H9 (cell line): ENCODE data around the gene ITIH5. TPM values are rescaled to one million over a fixed set of nuclear protein-coding genes. Genes with fewer than 3 reads are reported as not detected.

Source experiments
- DNase-seq: peaks from one replicate; pipeline ENCODE4 v3.0.0-alpha.2; 2017
- H2AFZ ChIP-seq: one replicate; pipeline ENCODE4 v1.6.1; 2013; ENCODE audit warnings: mild to moderate bottlenecking, low read length, control low read depth, moderate library complexity
- H2AK5ac ChIP-seq: 2 replicates; pipeline ENCODE4 v1.6.1; 2013; ENCODE audit warnings: low read length, control low read depth, mixed read lengths; ENCODE audit not compliant: insufficient read length
- H2BK120ac ChIP-seq: one replicate; pipeline ENCODE4 v1.6.1; 2013; ENCODE audit warnings: low read depth, mild to moderate bottlenecking, low read length, control low read depth, inconsistent platforms; ENCODE audit not compliant: poor library complexity, severe bottlenecking
- H2BK12ac ChIP-seq: 2 replicates; pipeline ENCODE4 v1.6.1; 2013; ENCODE audit warnings: low read length, control low read depth, mixed read lengths, low read depth; ENCODE audit not compliant: insufficient read length
- H2BK15ac ChIP-seq: 2 replicates; pipeline ENCODE4 v1.6.1; 2013; ENCODE audit warnings: low read depth, low read length, control low read depth
- H2BK20ac ChIP-seq: one replicate; pipeline ENCODE4 v1.6.1; 2013; ENCODE audit warnings: low read depth, mild to moderate bottlenecking, low read length, control low read depth, inconsistent platforms; ENCODE audit not compliant: poor library complexity, severe bottlenecking
- H2BK5ac ChIP-seq: 2 replicates; pipeline ENCODE4 v1.6.1; 2013; ENCODE audit warnings: low read length, control low read depth, mixed read lengths; ENCODE audit not compliant: insufficient read length
- H3K14ac ChIP-seq: 2 replicates; pipeline ENCODE4 v1.6.1; 2013; ENCODE audit warnings: low read length, control low read depth; ENCODE audit not compliant: insufficient read depth
- H3K18ac ChIP-seq: 2 replicates; pipeline ENCODE4 v1.6.1; 2013; ENCODE audit warnings: low read depth, mild to moderate bottlenecking, mixed read lengths, low read length, control low read depth; ENCODE audit not compliant: insufficient read length
- H3K23ac ChIP-seq: 2 replicates; pipeline ENCODE4 v1.6.1; 2013; ENCODE audit warnings: low read length, control low read depth, mixed read lengths, low read depth; ENCODE audit not compliant: insufficient read length
- H3K23me2 ChIP-seq: 2 replicates; pipeline ENCODE4 v1.6.1; 2013; ENCODE audit warnings: low read depth, mild to moderate bottlenecking, mixed read lengths, low read length, control low read depth; ENCODE audit not compliant: insufficient read length, poor library complexity, severe bottlenecking
- H3K27ac ChIP-seq: 2 replicates; pipeline ENCODE4 v1.5.1; 2013; ENCODE audit warnings: low read length, control low read depth, mixed read lengths, low read depth; ENCODE audit not compliant: insufficient read length
- H3K27me3 ChIP-seq: 2 replicates; pipeline ENCODE4 v1.6.1; 2013; ENCODE audit warnings: low read length, control low read depth, inconsistent platforms; ENCODE audit not compliant: insufficient read depth
- H3K4ac ChIP-seq: 2 replicates; pipeline ENCODE4 v1.6.1; 2013; ENCODE audit warnings: low read depth, mild to moderate bottlenecking, control low read depth, inconsistent platforms, low read length, moderate library complexity
- H3K4me1 ChIP-seq: 2 replicates; pipeline ENCODE4 v1.6.1; 2013; ENCODE audit warnings: low read length, control low read depth, inconsistent platforms; ENCODE audit not compliant: insufficient read depth
- H3K4me2 ChIP-seq: 2 replicates; pipeline ENCODE4 v1.6.1; 2013; ENCODE audit warnings: low read length, control low read depth, mixed read lengths; ENCODE audit not compliant: insufficient read length, insufficient read depth
- H3K56ac ChIP-seq: 2 replicates; pipeline ENCODE4 v1.6.1; 2013; ENCODE audit warnings: low read depth, mild to moderate bottlenecking, mixed read lengths, low read length, control low read depth; ENCODE audit not compliant: insufficient read length
- H3K79me1 ChIP-seq: 2 replicates; pipeline ENCODE4 v1.6.1; 2013; ENCODE audit warnings: low read depth, mild to moderate bottlenecking, moderate library complexity, low read length, control low read depth, inconsistent platforms; ENCODE audit not compliant: insufficient read depth, poor library complexity, severe bottlenecking
- H3K79me2 ChIP-seq: 2 replicates; pipeline ENCODE4 v1.6.1; 2013; ENCODE audit warnings: low read length, control low read depth, inconsistent platforms; ENCODE audit not compliant: insufficient read depth
- H3K9ac ChIP-seq: 2 replicates; pipeline ENCODE4 v1.6.1; 2013; ENCODE audit warnings: low read length, control low read depth, mixed read lengths; ENCODE audit not compliant: insufficient read length; ENCODE audit errors: extremely low read depth
- H3K9me3 ChIP-seq: one replicate; pipeline ENCODE4 v1.6.1; 2013; ENCODE audit warnings: low read depth, low read length, inconsistent platforms; ENCODE audit not compliant: control insufficient read depth
- H3T11ph ChIP-seq: one replicate; pipeline ENCODE4 v1.6.1; 2013; ENCODE audit warnings: mild to moderate bottlenecking, low read length, control low read depth, inconsistent platforms
- H4K20me1 ChIP-seq: one replicate; pipeline ENCODE4 v1.6.1; 2013; ENCODE audit not compliant: control insufficient read depth, insufficient read length, insufficient read depth
- H4K5ac ChIP-seq: 2 replicates; pipeline ENCODE4 v1.6.1; 2013; ENCODE audit warnings: low read depth, mild to moderate bottlenecking, mixed read lengths, low read length, control low read depth; ENCODE audit not compliant: insufficient read length
- H4K8ac ChIP-seq: replicated peaks from 2 replicates; pipeline ENCODE4 v1.6.1; 2013; ENCODE audit warnings: low read length, control low read depth, mixed read lengths, low read depth; ENCODE audit not compliant: insufficient read length
- H4K91ac ChIP-seq: 2 replicates; pipeline ENCODE4 v1.6.1; 2013; ENCODE audit warnings: low read depth, mild to moderate bottlenecking, moderate library complexity, mixed read lengths, low read length, control low read depth; ENCODE audit not compliant: insufficient read length
- H3K27ac Mint-ChIP-seq, 3 experiments: 2 replicates in 2 of 3; 3 replicates in 1 of 3; pipeline ENCODE4 v1.8.0; 2020 to 2021; ENCODE audit warnings: mixed read lengths in 3 of 3, mild to moderate bottlenecking in 1 of 3, moderate library complexity in 1 of 3
- H3K27me3 Mint-ChIP-seq: 2 replicates; pipeline ENCODE4 v1.8.0; 2021; ENCODE audit warnings: low read depth, mild to moderate bottlenecking, moderate library complexity, mixed read lengths
- H3K36me3 Mint-ChIP-seq, 3 experiments: 2 replicates in 2 of 3; 3 replicates in 1 of 3; pipeline ENCODE4 v1.8.0; 2020 to 2021; ENCODE audit warnings: low read depth in 3 of 3, mixed read lengths in 3 of 3; ENCODE audit not compliant: insufficient read depth in 1 of 3
- H3K4me1 Mint-ChIP-seq, 2 experiments: 2 replicates each; pipeline ENCODE4 v1.8.0; 2020; ENCODE audit warnings: mixed read lengths in 2 of 2
- H3K4me3 Mint-ChIP-seq, 2 experiments: 2 replicates in 1 of 2; 3 replicates in 1 of 2; pipeline ENCODE4 v1.8.0; 2020 to 2021; ENCODE audit warnings: mild to moderate bottlenecking in 2 of 2, mixed read lengths in 2 of 2, moderate library complexity in 1 of 2
- H3K9me3 Mint-ChIP-seq, 2 experiments: 2 replicates in 1 of 2; 3 replicates in 1 of 2; pipeline ENCODE4 v1.8.0; 2020; ENCODE audit warnings: mild to moderate bottlenecking in 2 of 2, mixed read lengths in 2 of 2, moderate library complexity in 1 of 2
- WGBS: extraction: QIAGEN DNeasy Blood & Tissue Kit; methylation state at CpG from one replicate; pipeline ENCODE4 v1.1.7; 2013; ENCODE audit warnings: missing lambda C conversion rate, low lambda C conversion rate, mixed read lengths; ENCODE audit not compliant: insufficient read length; ENCODE audit errors: extremely low coverage; 5-methylcytosine and 5-hydroxymethylcytosine counted together
- total RNA-seq: library from RNA; stranded (reverse); gene quantifications from 2 replicates; pipeline ENCODE4 v1.2.1, GENCODE V29; 2021
- TF ChIP-seq, protein P1 (sequence below): fragments of 200-600 bp; sonication (generic); conservative IDR thresholded peaks from 3 replicates; pipeline ENCODE4 v1.8.0; 2021; ENCODE audit warnings: antibody characterized with exemption, mild to moderate bottlenecking

Gene ITIH5
- total RNA-seq, 1 experiment from 2014 or later, result 1.3 TPM

DNA sequence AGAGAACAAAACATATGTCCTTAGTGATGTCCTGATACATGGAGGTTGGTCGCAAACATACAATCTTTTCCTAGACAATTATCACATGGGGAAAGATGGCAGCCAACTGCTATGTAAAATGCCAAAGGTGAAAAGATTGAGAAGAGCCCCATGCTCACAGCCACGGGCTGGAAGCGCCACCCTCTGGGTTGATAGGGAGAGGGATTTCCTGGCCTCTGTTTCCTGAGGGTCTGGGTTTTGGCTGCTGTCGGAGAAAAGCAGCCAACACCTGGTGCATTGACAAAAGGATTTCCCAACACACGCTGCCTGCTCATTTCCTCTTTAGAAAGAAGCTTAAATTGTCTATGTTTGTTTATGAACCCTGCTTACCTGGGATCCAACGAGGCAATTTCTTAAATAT is 43.8 kb downstream of the ITIH5 start:
- Histone ChIP-seq H2BK15ac (no peak overlapping the region), H3K9ac (no peak overlapping the region), H3K23ac (no peak overlapping the region), H2BK120ac (no peak overlapping the region), H3K27ac (no peak overlapping the region), H3K18ac (no peak overlapping the region), H3K4me1 (no peaks in the 10 kb centered on the region), H4K20me1 (no peaks in the 10 kb centered on the region), H2BK5ac (no peak overlapping the region), H3K79me1 (no peaks in the 10 kb centered on the region), H3K23me2 (no peaks in the 10 kb centered on the region), H3K9me3 (no peaks in the 10 kb centered on the region), H3K56ac (no peak overlapping the region), H2BK20ac (no peak overlapping the region), H3K27me3 (no peaks in the 10 kb centered on the region), H3T11ph (no peak overlapping the region), H4K5ac (no peak overlapping the region), H2BK12ac (no peak overlapping the region), H3K14ac (no peak overlapping the region), H3K79me2 (no peaks in the 10 kb centered on the region), H3K4me2 (no peak overlapping the region), H2AK5ac (no peak overlapping the region), H4K91ac (no peak overlapping the region), H3K4ac (no peak overlapping the region), H2AFZ (no peak overlapping the region), H4K8ac (no peak overlapping the region)
- H3K4me3 Mint-ChIP-seq, result no peak overlapping the region
- no peaks in the 10 kb centered on the region for H3K27me3 Mint-ChIP-seq
- peaks cover 6 to 8% of the 10 kb centered on the region in 2 experiments for H3K4me1 Mint-ChIP-seq
- H3K27ac Mint-ChIP-seq, result peak overlapping the region; percentile 82 to 93 (median 92); a peak in 6 of 7 replicates
- no CpG with 5 or more reads among the region's 6 CpGs for WGBS
- H3K36me3 Mint-ChIP-seq, result no peaks in the 10 kb centered on the region; a peak in 1 of 7 replicates
- TF ChIP-seq, protein P1, sequence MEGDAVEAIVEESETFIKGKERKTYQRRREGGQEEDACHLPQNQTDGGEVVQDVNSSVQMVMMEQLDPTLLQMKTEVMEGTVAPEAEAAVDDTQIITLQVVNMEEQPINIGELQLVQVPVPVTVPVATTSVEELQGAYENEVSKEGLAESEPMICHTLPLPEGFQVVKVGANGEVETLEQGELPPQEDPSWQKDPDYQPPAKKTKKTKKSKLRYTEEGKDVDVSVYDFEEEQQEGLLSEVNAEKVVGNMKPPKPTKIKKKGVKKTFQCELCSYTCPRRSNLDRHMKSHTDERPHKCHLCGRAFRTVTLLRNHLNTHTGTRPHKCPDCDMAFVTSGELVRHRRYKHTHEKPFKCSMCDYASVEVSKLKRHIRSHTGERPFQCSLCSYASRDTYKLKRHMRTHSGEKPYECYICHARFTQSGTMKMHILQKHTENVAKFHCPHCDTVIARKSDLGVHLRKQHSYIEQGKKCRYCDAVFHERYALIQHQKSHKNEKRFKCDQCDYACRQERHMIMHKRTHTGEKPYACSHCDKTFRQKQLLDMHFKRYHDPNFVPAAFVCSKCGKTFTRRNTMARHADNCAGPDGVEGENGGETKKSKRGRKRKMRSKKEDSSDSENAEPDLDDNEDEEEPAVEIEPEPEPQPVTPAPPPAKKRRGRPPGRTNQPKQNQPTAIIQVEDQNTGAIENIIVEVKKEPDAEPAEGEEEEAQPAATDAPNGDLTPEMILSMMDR, result peak; percentile 74
- peak; percentile 79 for DNase-seq
- H3K9me3 Mint-ChIP-seq, result 0 out of 5 replicates have a peak, but pooled peaks cover 0 to under 1% of the 10 kb centered on the region in 2 experiments
